Adipose tissue (tissue), 3 donors: Measurements from ENCODE around the gene SLC12A8. TPM values are rescaled to one million over a fixed set of nuclear protein-coding genes. Genes with fewer than 3 reads are reported as not detected.

Experiments used
- H3K27ac ChIP-seq: one replicate; pipeline ENCODE4 v1.5.1; 2013; ENCODE audit warnings: low read depth, low read length
- WGBS, 3 donors: extraction: QIAGEN DNeasy Blood & Tissue Kit; methylation state at CpG; one replicate each; pipeline ENCODE4 v1.1.7; 2013; 5-methylcytosine and 5-hydroxymethylcytosine counted together
- polyA plus RNA-seq, 3 donors: library from polyadenylated mRNA; stranded (reverse); fragments of 200-250 nt; gene quantifications; one replicate each; pipeline ENCODE4 v1.2.3, GENCODE V29; 2013
- donor health status: healthy with polysubstance abuse.
- donor health status: Bipolar disorder and iron deficiency.
- donor health status: healthy.

The SLC12A8 gene
- polyA plus RNA-seq, 3 donors, result 1.6 to 4.1 (median 3.0) TPM

GRCh38 chr3:125220727-125221429 is 8.3 kb upstream of the SLC12A8 start:
- no peak overlapping the region for H3K27ac ChIP-seq
- WGBS, 3 donors, result 62 to 79% (median 73%) methylated on average over 7 of the region's 7 CpGs

- H3K27ac ChIP-seq, result no peak overlapping the region
- 85 to 86% (median 86%) methylated on average over 10 of the region's 10 CpGs for WGBS, 3 donors
These were observed 7.6 kb upstream of the SLC12A8 start for GRCh38 chr3:125220183-125220582.

GRCh38 chr3:125219261-125219701 is 6.7 kb upstream of the SLC12A8 start:
- 78 to 82% (median 80%) methylated on average over 8 of the region's 8 CpGs for WGBS, 3 donors
- no peak overlapping the region for H3K27ac ChIP-seq

GRCh38 chr3:125214738-125215137 is 2.2 kb upstream of the SLC12A8 start:
- WGBS, 3 donors, result 37 to 71% (median 44%) methylated on average over 3 of the region's 3 CpGs
- no peak overlapping the region for H3K27ac ChIP-seq

GRCh38 chr3:125213946-125214542 is 1.5 kb upstream of the SLC12A8 start:
- H3K27ac ChIP-seq, result no peak overlapping the region
- 83 to 92% (median 89%) methylated on average over 7 of the region's 7 CpGs for WGBS, 3 donors

- no peak overlapping the region for H3K27ac ChIP-seq
- 65 to 94% (median 89%) methylated on average over 4 of the region's 4 CpGs for WGBS, 3 donors
These were observed 812 bp upstream of the SLC12A8 start for GRCh38 chr3:125213364-125213755.

GRCh38 chr3:125212091-125212508 is 448 bp downstream of the SLC12A8 start:
- no peak overlapping the region for H3K27ac ChIP-seq

GRCh38 chr3:125211523-125212090 is 941 bp downstream of the SLC12A8 start:
- H3K27ac ChIP-seq, result no peak overlapping the region
- WGBS, 3 donors, result 38 to 73% (median 70%) methylated on average over 9 to 11 of the region's 11 CpGs

More at GRCh38 chr3:125212091-125212508, 448 bp downstream of the SLC12A8 start:
- WGBS, 3 donors, result 0 to 6% (median 5%) methylated on average over 10 to 28 of the region's 28 CpGs

- WGBS, 3 donors, result 92 to 100% (median 96%) methylated on average over 1 of the region's 1 CpG
- no peak overlapping the region for H3K27ac ChIP-seq
These were observed 4.5 kb downstream of the SLC12A8 start for GRCh38 chr3:125207949-125208568.

- WGBS, 3 donors, result 50 to 81% (median 75%) methylated on average over 7 of the region's 7 CpGs
- H3K27ac ChIP-seq, result no peak overlapping the region
These were observed 5.0 kb downstream of the SLC12A8 start for GRCh38 chr3:125207507-125207906.

GRCh38 chr3:125206934-125207333 is 5.6 kb downstream of the SLC12A8 start:
- no peak overlapping the region for H3K27ac ChIP-seq
- WGBS, 3 donors, result 63 to 87% (median 71%) methylated on average over 6 of the region's 6 CpGs

GRCh38 chr3:125203731-125204130 is 8.8 kb downstream of the SLC12A8 start:
- no peak overlapping the region for H3K27ac ChIP-seq

GRCh38 chr3:125202197-125202596 is 10.4 kb downstream of the SLC12A8 start:
- WGBS, 3 donors, result 78 to 88% (median 82%) methylated on average over 4 of the region's 4 CpGs
- no peak overlapping the region for H3K27ac ChIP-seq

GRCh38 chr3:125200731-125201139 is 11.8 kb downstream of the SLC12A8 start:
- no peak overlapping the region for H3K27ac ChIP-seq
- WGBS, 3 donors, result 80 to 91% (median 89%) methylated on average over 6 of the region's 6 CpGs

GRCh38 chr3:125194849-125195601 is 17.5 kb downstream of the SLC12A8 start:
- WGBS, 3 donors, result 66 to 86% (median 81%) methylated on average over 5 of the region's 5 CpGs
- H3K27ac ChIP-seq, result no peak overlapping the region

GRCh38 chr3:125194061-125194848 is 18.3 kb downstream of the SLC12A8 start:
- 86 to 93% (median 90%) methylated on average over 7 of the region's 7 CpGs for WGBS, 3 donors
- H3K27ac ChIP-seq, result no peak overlapping the region

- H3K27ac ChIP-seq, result no peak overlapping the region
- WGBS, 3 donors, result 76 to 78% (median 77%) methylated on average over 12 of the region's 12 CpGs
These were observed 20.1 kb downstream of the SLC12A8 start for GRCh38 chr3:125192190-125193035.
